ENCODE results near the gene SEC14L1.

DNA sequence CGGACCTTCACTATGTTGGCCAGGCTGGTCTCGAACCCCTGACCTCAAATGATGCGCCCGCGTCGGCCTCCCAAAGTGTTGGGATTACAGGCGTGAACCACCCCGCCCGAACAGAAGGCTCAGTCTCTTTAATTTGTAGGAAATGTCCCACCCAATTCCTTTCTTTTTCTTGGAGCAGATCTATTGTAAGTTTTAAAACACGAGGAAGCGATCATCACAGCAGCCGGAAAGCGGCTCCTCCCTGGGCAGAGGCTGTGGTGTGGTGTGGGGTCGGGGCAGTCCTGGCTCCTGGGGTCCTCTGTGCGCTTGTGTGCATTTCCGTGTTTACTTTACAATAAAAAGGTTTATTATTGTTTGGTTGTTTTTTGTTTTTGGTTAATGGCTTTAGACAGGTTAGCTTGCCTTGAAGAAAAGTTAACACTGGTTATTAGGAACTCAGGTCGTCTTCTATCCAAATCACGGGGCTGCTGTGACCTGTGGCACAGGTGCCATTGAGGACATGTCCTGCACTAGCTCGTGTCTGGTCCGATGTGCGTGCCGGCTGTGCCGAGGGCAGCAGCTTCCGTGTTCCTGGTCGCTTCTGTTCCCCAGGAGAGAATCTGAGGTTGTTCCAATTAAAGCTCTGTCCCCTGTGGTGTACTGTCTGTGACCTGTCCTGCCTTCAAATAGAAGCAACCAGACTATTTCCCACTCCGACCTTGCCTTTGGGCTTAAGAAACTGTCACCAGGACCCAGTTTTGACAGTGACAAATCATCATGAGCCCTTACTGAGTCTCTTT, 83.1 kb downstream of the SEC14L1 start:
- TF ChIP-seq, protein P1, sequence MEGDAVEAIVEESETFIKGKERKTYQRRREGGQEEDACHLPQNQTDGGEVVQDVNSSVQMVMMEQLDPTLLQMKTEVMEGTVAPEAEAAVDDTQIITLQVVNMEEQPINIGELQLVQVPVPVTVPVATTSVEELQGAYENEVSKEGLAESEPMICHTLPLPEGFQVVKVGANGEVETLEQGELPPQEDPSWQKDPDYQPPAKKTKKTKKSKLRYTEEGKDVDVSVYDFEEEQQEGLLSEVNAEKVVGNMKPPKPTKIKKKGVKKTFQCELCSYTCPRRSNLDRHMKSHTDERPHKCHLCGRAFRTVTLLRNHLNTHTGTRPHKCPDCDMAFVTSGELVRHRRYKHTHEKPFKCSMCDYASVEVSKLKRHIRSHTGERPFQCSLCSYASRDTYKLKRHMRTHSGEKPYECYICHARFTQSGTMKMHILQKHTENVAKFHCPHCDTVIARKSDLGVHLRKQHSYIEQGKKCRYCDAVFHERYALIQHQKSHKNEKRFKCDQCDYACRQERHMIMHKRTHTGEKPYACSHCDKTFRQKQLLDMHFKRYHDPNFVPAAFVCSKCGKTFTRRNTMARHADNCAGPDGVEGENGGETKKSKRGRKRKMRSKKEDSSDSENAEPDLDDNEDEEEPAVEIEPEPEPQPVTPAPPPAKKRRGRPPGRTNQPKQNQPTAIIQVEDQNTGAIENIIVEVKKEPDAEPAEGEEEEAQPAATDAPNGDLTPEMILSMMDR (conservative IDR thresholded peaks at IDR 0.05): no peak
- TF ChIP-seq ZFX (IDR thresholded peaks at IDR 0.05): no peak

All from C4-2B (cell line).